K562 (cell line): ENCODE results near the gene PTPN11. TPM values are rescaled to one million over a fixed set of nuclear protein-coding genes. Genes with fewer than 3 reads are reported as not detected.

Experiments used
- BRD4 ChIP-seq: fragments of 200-600 bp; sonication (generic); IDR thresholded peaks from 2 replicates; pipeline ENCODE4 v1.6.1; 2017; ENCODE audit warnings: inconsistent platforms
- ESRRA ChIP-seq: fragments of 450-650 bp; IDR thresholded peaks from 2 replicates; pipeline ENCODE4 v1.6.1; 2014; ENCODE audit warnings: low read depth, mild to moderate bottlenecking, moderate library complexity, borderline replicate concordance
- FOXM1 ChIP-seq, 2 experiments: fragments of 450-650 bp in 1 of 2; sonication (generic) in 1 of 2; formaldehyde crosslinking in 1 of 2; IDR thresholded peaks; 2 replicates each; pipeline versions ENCODE4 v1.6.1 to v1.9.0; 2017 to 2022; ENCODE audit warnings: low read depth in 2 of 2, mild to moderate bottlenecking in 2 of 2, missing genetic modification reagents in 1 of 2, moderate library complexity in 1 of 2
- HDAC2 ChIP-seq: fragments of 450-650 bp; IDR thresholded peaks from 2 replicates; pipeline ENCODE4 v1.6.1; 2016; ENCODE audit warnings: mild to moderate bottlenecking
- JUN ChIP-seq, 2 experiments: sonication (generic) in 1 of 2; formaldehyde crosslinking in 1 of 2; IDR thresholded peaks; 2 replicates each; pipeline versions ENCODE4 v1.6.1 to v1.8.0; 2012 to 2022; ENCODE audit warnings: borderline replicate concordance in 2 of 2, mild to moderate bottlenecking in 2 of 2, improper control_type of control experiment in 1 of 2, low read depth in 1 of 2, low read length in 1 of 2, missing genetic modification reagents in 1 of 2
- KLF16 ChIP-seq: IDR thresholded peaks from 2 replicates; pipeline ENCODE4 v1.6.1; 2016; ENCODE audit warnings: antibody characterized with exemption
- MEF2A ChIP-seq: IDR thresholded peaks from 2 replicates; pipeline ENCODE4 v1.6.1; 2011; ENCODE audit warnings: low read depth, mild to moderate bottlenecking, low read length, moderate library complexity; ENCODE audit not compliant: control insufficient read depth
- MGA ChIP-seq: fragments of 450-650 bp; IDR thresholded peaks from 2 replicates; pipeline ENCODE4 v1.6.1; 2016; ENCODE audit warnings: mild to moderate bottlenecking, moderate library complexity
- NUFIP1 ChIP-seq: fragments of 450-650 bp; IDR thresholded peaks from 2 replicates; pipeline ENCODE4 v1.6.1; 2018; ENCODE audit not compliant: partially characterized antibody
- POLR2A ChIP-seq: fragments of 450-650 bp; conservative IDR thresholded peaks from 2 replicates; pipeline ENCODE4 v1.6.1; 2016
- SMAD1 ChIP-seq: fragments of 150-350 bp; IDR thresholded peaks from 2 replicates; pipeline ENCODE4 v1.6.1; 2014; ENCODE audit warnings: low read length, low read depth; ENCODE audit not compliant: partially characterized antibody
- SRSF3 ChIP-seq: fragments of 200-400 bp; formaldehyde crosslinking; IDR thresholded peaks from 2 replicates; pipeline ENCODE4 v1.6.1; 2016; ENCODE audit warnings: mild to moderate bottlenecking, low read length, moderate library complexity; ENCODE audit not compliant: insufficient read depth
- ZFP36 ChIP-seq: fragments of 150-350 bp; IDR thresholded peaks from 2 replicates; pipeline ENCODE4 v1.6.1; 2018; ENCODE audit warnings: low read length, low read depth; ENCODE audit not compliant: partially characterized antibody
- ZNF224 ChIP-seq: sonication (generic); formaldehyde crosslinking; IDR thresholded peaks from 2 replicates; pipeline ENCODE4 v1.8.0; 2022; ENCODE audit warnings: mild to moderate bottlenecking, missing genetic modification reagents
- polyA plus RNA-seq, 8 experiments: library from polyadenylated mRNA; depleted of rRNA in 4 of 8; stranded (reverse) in 5 of 8; unstranded in 3 of 8; fragments of >200 nt; fragmentation: Nextera tagmentation in 2 of 8; fragmentation: Illumina TruSeq in 1 of 8; extraction: Ambion mirVana in 2 of 8; extraction: Trizol in 1 of 8; gene quantifications; 2 replicates each; pipeline versions ENCODE4 v1.2.1 to v1.2.3, GENCODE V29; 2011 to 2014; ENCODE audit warnings: inconsistent platforms in 1 of 8, missing spikeins in 1 of 8
- total RNA-seq, 7 experiments: library from RNA; depleted of rRNA in 6 of 7; stranded (reverse); fragments of >200 nt in 6 of 7; fragmentation: Illumina TruSeq in 2 of 7; extraction: Trizol in 2 of 7; gene quantifications; 2 replicates each; pipeline versions ENCODE4 v1.2.1 to v1.2.3, GENCODE V29; 2011 to 2021; ENCODE audit warnings: low replicate concordance in 1 of 7

The PTPN11 gene
- total and polyA plus RNA-seq, 9 of the 15 experiments (the other 6 are each of a cell fraction or from before 2014, with no cell fraction given): 22.5 to 126 (median 79.7) TPM

GRCh38 chr12:112381883-112382796 lies 36.6 kb upstream of the PTPN11 start, which contains the start of gene HECTD4 (continued):
- TF ChIP-seq MGA: no peak
- TF ChIP-seq JUN (IDR thresholded peaks at IDR 0.05; ENCODE audit: borderline replicate concordance, low read depth, low read length): no peak
- TF ChIP-seq JUN (CRISPR knock-in tag; IDR thresholded peaks at IDR 0.05; ENCODE audit: borderline replicate concordance): no peak
- TF ChIP-seq HDAC2: peak; percentile 57; the same call in 1 of the 2 replicates
- TF ChIP-seq ZNF224 (CRISPR knock-in tag): no peak
- TF ChIP-seq MEF2A: no peak
- TF ChIP-seq POLR2A: peak; percentile 90
- no peak for TF ChIP-seq ZFP36
- TF ChIP-seq KLF16: no peak
- TF ChIP-seq BRD4: no peak
- TF ChIP-seq NUFIP1: no peak
- TF ChIP-seq FOXM1 (IDR thresholded peaks at IDR 0.05; ENCODE audit: low read depth): no peak
- TF ChIP-seq FOXM1 (CRISPR knock-in tag; IDR thresholded peaks at IDR 0.05; ENCODE audit: low read depth): no peak
- no peak for TF ChIP-seq SMAD1
- TF ChIP-seq ESRRA: peak; percentile 71
- TF ChIP-seq SRSF3: no peak
